Stimulated activated CD4-positive, alpha-beta T cell treated with anti-CD3 and anti-CD28 coated beads, Interleukin-2, amount 100 ng/mL, for 24 hours (primary cell): Measurements from ENCODE around the gene MMP25.

ENCODE experiments used
- DNase-seq, 2 donors: peaks; one replicate each; pipeline ENCODE4 v3.0.0-alpha.2; 2020

The MMP25 gene

DNA sequence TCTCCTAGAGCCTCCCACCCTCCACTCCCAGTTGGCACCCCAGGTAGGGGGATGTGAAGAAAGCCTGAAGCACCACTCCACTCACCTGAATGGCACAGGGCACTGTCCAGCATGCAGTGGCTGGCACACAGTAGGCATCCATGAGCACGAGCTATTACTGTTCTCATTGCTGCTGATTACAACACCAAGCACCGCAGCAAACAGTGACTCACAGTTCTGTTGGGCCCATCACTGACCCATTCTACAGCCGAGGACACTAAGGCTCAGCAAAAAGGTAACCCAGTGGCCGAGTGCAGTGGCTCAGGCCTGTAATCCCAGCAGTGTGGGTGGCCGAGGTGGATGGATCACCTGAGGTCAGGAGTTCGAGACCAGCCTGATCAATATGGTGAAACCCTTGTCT, 50.0 kb downstream of the MMP25 start:
- no peak for DNase-seq

DNA sequence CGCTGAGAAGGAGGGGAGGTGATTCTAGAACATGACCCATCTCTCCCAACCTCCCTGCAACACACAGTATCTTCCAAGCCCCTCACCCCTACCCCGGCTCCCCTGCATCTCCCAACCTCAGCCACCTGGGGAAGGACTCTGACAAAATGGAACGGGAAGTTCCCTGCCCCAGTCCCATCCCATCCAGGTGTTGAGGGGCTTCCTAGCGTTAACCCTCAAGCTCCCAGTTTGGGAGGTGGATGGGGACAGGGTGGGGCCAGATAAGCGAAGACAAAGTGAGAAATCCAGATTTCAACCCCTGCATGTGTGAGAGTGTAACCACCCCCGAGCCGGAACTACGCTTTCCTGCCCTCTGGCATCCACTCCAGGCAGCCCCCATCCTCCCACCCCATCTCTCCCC, 50.9 kb downstream of the MMP25 start:
- DNase-seq: no peak

GRCh38 chr16:3098459-3099394, 52.4 kb downstream of the MMP25 start, which contains the start of gene ZSCAN10:
TSS of gene ZSCAN10 (minus strand) at chr16:3099294. CDS start at chr16:3092937, 6,357 bp downstream.
- no peak for DNase-seq

DNA sequence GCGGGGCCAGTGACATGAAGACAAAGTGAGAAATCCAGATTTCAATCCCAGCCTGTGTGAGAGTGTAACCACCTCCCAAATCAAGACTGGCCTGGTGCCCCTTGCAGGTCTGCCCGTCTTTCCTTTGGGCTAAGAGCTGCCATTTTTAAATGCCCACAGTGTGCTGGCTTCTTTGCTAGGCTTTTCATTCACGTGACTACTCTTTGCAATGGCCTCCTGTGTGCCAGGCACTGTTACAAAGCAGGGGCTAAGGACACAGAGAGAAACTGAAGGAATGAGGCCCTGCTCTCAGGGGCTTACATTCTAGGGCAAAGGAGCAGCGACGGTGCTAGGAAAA, 53.0 kb downstream of the MMP25 start:
- DNase-seq: no peak

DNA sequence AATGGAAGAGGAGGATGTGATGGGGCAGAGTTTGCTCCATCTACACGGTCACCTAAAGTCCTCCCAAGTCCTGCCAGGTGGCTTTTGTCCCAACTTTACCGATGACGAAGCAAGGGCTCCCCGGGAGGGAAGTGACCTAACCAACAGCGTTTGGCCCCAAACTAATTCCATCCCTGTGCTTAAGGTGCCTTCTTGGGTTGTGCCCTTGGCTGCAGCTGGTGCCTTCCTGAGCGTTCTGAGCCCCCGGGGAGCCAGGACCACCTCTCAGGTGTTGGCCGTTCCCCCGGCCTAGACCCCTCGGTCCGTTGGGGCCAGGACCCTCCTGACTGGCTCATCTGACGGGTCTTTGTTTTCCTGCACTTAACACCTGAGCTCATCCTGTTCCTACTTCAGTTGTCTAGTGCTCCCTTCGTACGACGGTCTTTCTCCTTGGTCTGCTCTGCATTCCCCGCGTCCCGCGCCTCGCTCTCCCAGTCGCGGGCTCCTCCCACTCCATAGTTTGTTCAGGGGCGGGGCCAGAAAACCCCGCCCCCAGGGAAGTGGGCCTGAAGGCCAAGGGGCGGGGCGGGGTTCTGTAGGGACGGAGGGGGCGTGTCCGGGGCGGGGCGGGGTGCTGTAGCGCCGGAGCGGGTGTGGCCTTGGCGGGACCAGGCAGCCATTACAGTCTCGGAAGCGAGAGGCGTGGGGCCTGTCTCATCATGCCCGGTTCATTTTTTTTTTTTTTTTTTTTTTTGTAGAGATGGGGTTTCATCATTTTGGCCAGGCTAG, 53.6 kb downstream of the MMP25 start:
- DNase-seq: peak; percentile 92 to 96

GRCh38 chr16:3101018-3101840, 54.9 kb downstream of the MMP25 start:
- peak; percentile 43 to 62 for DNase-seq

GRCh38 chr16:3101841-3102470, 55.6 kb downstream of the MMP25 start:
- peak; percentile 39 to 45 for DNase-seq

GRCh38 chr16:3106205-3106928, 60.0 kb downstream of the MMP25 start:
- DNase-seq: peak; percentile 90 to 93
